Measurements from ENCODE around the gene PLSCR5. TPM values are rescaled to one million over a fixed set of nuclear protein-coding genes. Genes with fewer than 3 reads are reported as not detected.
A peak's percentile ranks its signal among the peaks of the same experiment; 100 is the strongest.

Gene PLSCR5
- total RNA-seq, 6 donors from 2014 or later: not detected

DNA sequence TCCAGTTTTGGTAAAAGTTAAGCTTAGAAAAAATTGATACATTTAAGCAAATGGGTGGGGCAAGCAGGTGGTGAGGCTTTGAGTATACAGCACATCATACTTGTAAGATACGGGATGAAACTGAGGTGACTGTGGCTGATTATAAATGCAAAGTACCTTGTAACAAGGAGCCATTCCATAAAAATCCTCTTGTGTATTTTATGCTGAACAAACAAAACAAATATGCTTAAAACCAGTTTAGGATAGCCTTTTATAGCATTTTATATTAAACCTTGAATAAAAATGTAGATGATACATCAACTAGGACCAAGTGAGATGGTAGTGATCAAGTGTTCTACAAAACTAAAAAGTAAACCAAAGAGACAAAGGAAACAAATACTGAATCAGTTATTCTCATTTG lies 64.2 kb downstream of the PLSCR5 start:
- DNase-seq (no peak), ATAC-seq (ENCODE audit: low FRiP score in 2 of 2) (no peak)
- peak overlapping the region; percentile 13 to 96 (median 40) for H3K27ac ChIP-seq
- TF ChIP-seq CTCF (IDR thresholded peaks at IDR 0.05) (no peak), EP300 (IDR thresholded peaks at IDR 0.05) (no peak), POLR2A (IDR thresholded peaks at IDR 0.05) (no peak), POLR2AphosphoS5 (IDR thresholded peaks at IDR 0.05) (no peak)
- H3K27me3 ChIP-seq: no peaks in the 10 kb centered on the region
- H3K36me3 ChIP-seq: peaks cover 0 to 9% (median 0%) of the 10 kb centered on the region in 4 donors
- H3K9me3 ChIP-seq: no peaks in the 10 kb centered on the region
- H3K4me3 ChIP-seq: peak overlapping the region in 1 of 4 donors; percentile 67
- peaks cover 40 to 61% (median 48%) of the 10 kb centered on the region in 4 donors for H3K4me1 ChIP-seq
- 67 to 71% methylated on average over 1 of the region's 1 CpG for WGBS, 2 donors

DNA sequence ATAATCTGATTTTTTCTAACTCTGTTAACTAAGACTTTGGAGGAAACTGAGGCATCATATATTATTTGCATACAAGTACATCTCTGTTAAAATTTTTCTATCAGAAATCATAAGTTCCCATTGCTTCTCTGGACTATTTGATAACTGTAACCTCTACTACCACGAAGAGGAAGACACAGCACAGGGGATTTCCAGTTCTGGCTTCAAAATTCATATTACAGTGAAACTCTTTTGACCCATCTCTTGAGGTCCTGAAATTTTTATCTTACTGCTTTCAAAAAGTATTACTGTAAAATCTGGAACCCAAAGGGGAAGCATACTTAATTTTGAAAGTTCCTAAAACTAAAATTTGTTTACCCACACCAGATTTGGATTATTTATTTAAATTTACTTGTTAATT lies 64.9 kb downstream of the PLSCR5 start:
- 0 to 29% methylated on average over 1 of the region's 1 CpG for WGBS, 2 donors
- H3K4me3 ChIP-seq: peak overlapping the region in 1 of 4 donors; percentile 67

DNA sequence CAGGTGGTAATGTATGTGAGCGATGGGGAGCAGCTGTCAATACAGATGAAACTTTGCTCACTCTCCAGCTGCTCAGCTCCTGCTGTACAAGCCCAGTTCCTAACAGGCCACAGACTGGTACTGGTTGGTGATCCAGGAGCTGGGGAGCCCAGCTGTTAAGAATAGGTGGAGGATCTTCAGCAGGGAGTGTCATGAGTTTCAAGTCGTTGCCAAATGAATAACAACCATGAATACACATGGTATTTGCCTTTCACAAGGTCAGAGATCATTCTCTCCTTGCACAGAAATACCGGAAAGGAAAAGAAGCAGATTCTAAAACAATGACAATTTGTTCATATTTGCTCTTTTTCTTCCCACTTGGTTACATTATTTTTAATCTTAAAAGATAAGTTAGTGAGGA lies 65.8 kb downstream of the PLSCR5 start:
- Histone ChIP-seq H3K4me1 (peaks cover 34 to 54% (median 50%) of the 10 kb centered on the region in 4 donors), H3K27ac (no peak overlapping the region), H3K36me3 (peaks cover 0 to 9% (median 0%) of the 10 kb centered on the region in 4 donors), H3K9me3 (no peaks in the 10 kb centered on the region), H3K4me3 (no peak overlapping the region), H3K27me3 (no peaks in the 10 kb centered on the region)
- no peak for ATAC-seq (ENCODE audit: low FRiP score in 2 of 2)
- no peak for DNase-seq
- TF ChIP-seq POLR2AphosphoS5 (IDR thresholded peaks at IDR 0.05) (no peak), CTCF (IDR thresholded peaks at IDR 0.05) (no peak), POLR2A (IDR thresholded peaks at IDR 0.05) (no peak), EP300 (IDR thresholded peaks at IDR 0.05) (no peak)
- 32 to 72% methylated on average over 3 of the region's 3 CpGs for WGBS, 2 donors

More for the DNA sequence above, 64.9 kb downstream of the PLSCR5 start:
- Histone ChIP-seq H3K27ac (peak overlapping the region in 3 of 4 donors; percentile 13 to 64 (median 26)), H3K4me1 (peaks cover 39 to 60% (median 48%) of the 10 kb centered on the region in 4 donors), H3K36me3 (peaks cover 0 to 9% (median 0%) of the 10 kb centered on the region in 4 donors), H3K27me3 (no peaks in the 10 kb centered on the region), H3K9me3 (no peaks in the 10 kb centered on the region)
- ATAC-seq (ENCODE audit: low FRiP score in 2 of 2) (no peak), DNase-seq (no peak)
- TF ChIP-seq POLR2AphosphoS5 (IDR thresholded peaks at IDR 0.05) (no peak), CTCF (IDR thresholded peaks at IDR 0.05) (no peak)

DNA sequence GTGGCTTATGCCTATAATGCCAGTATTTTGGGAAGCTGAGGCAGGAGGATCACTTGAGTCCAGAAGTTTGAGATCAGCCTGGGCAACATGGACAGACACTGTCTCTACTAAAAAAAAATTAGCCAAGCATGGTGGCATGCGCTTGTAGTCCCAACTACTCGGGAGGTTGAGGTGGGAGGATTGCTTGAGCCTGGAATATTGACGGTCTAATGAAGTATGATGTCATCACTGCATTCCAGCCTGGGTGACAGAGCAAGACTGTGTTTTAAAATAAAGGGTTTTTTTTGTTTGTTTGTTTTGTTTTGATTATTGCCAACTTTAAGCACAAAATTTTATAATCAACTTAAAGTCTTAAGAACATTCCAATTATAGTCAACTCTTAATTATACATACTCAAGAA lies 67.5 kb downstream of the PLSCR5 start:
- TF ChIP-seq CTCF (IDR thresholded peaks at IDR 0.05) (no peak), POLR2AphosphoS5 (IDR thresholded peaks at IDR 0.05) (no peak), POLR2A (IDR thresholded peaks at IDR 0.05) (no peak), EP300 (IDR thresholded peaks at IDR 0.05) (no peak)
- Histone ChIP-seq H3K4me1 (peaks cover 27 to 52% (median 46%) of the 10 kb centered on the region in 4 donors), H3K4me3 (no peak overlapping the region), H3K9me3 (no peaks in the 10 kb centered on the region), H3K27me3 (no peaks in the 10 kb centered on the region), H3K36me3 (peaks cover 0 to 20% (median 2%) of the 10 kb centered on the region in 4 donors), H3K27ac (peak overlapping the region in 1 of 4 donors; percentile 49)
- ATAC-seq (ENCODE audit: low FRiP score in 2 of 2): no peak
- DNase-seq: no peak
- WGBS, 2 donors: 92 to 95% methylated on average over 3 of the region's 3 CpGs

GRCh38 chr3:146536681-146537080 lies 68.5 kb downstream of the PLSCR5 start:
- Histone ChIP-seq H3K27me3 (no peaks in the 10 kb centered on the region), H3K27ac (peak overlapping the region in 1 of 4 donors; percentile 9), H3K36me3 (peaks cover 0 to 29% (median 8%) of the 10 kb centered on the region in 4 donors), H3K4me1 (peaks cover 25 to 50% (median 44%) of the 10 kb centered on the region in 4 donors), H3K9me3 (no peaks in the 10 kb centered on the region), H3K4me3 (no peak overlapping the region)
- TF ChIP-seq POLR2AphosphoS5 (IDR thresholded peaks at IDR 0.05) (peak in 1 of 2 donors; percentile 32), POLR2A (IDR thresholded peaks at IDR 0.05) (no peak)
- no peak for DNase-seq
- ATAC-seq (ENCODE audit: low FRiP score in 2 of 2): no peak

Small RNA genes within 50 kb of the gene (small RNA-seq; reads per million reads assigned to genes)
- 0 reads per million in 4 donors for gene RNU6-428P

Other genes with a start within 250 kb of the PLSCR5 start
- under 1 TPM in 1 of 6 donors, not detected in 5; 0.31 TPM for gene PLSCR2, start 135.8 kb downstream of the PLSCR5 start, total RNA-seq
- gene PLSCR1, start 60.7 kb downstream of the PLSCR5 start, total RNA-seq: 100 to 1,000 TPM in 3 of 6 donors, 10 to 100 TPM in 3; 77.4 to 173 (median 97.0) TPM

Measured in upper lobe of left lung (tissue), 6 donors.